ENCODE measurements around the gene NCOA1.
"Not testable (repeated sequence)": the region's sequence is repeated elsewhere in the genome, so short reads cannot be mapped to it uniquely, and the experiment has no call there.

NCOA1 gene

GRCh38 chr2:24644032-24644431 lies 153.0 kb downstream of the NCOA1 start:
- no peak for DNase-seq

GRCh38 chr2:24650997-24651642 lies 160.1 kb downstream of the NCOA1 start:
- no peak for DNase-seq

- no peak for DNase-seq
Measured at GRCh38 chr2:24651643-24652003, 160.6 kb downstream of the NCOA1 start.

- DNase-seq, result no peak
Measured at GRCh38 chr2:24652265-24653182, 161.5 kb downstream of the NCOA1 start.

- DNase-seq, result no peak
Measured at GRCh38 chr2:24657818-24658217, 166.8 kb downstream of the NCOA1 start.

GRCh38 chr2:24658531-24659202 lies 167.6 kb downstream of the NCOA1 start:
- no peak for DNase-seq

GRCh38 chr2:24659862-24660261 lies 168.8 kb downstream of the NCOA1 start:
- DNase-seq, result no peak

GRCh38 chr2:24667542-24667941 lies 176.5 kb downstream of the NCOA1 start:
- DNase-seq, result no peak

- no peak for DNase-seq
Measured at GRCh38 chr2:24671230-24671629, 180.2 kb downstream of the NCOA1 start.

- DNase-seq, result no peak
Measured at GRCh38 chr2:24672589-24672988, 181.5 kb downstream of the NCOA1 start.

GRCh38 chr2:24675338-24675737 lies 184.3 kb downstream of the NCOA1 start:
- no peak for DNase-seq

- DNase-seq, result no peak
Measured at GRCh38 chr2:24676493-24676892, 185.4 kb downstream of the NCOA1 start.

GRCh38 chr2:24678066-24678465 lies 187.0 kb downstream of the NCOA1 start:
- DNase-seq, result not testable (repeated sequence)

GRCh38 chr2:24680196-24680595 lies 189.1 kb downstream of the NCOA1 start:
- DNase-seq, result no peak

GRCh38 chr2:24682304-24682703 lies 191.2 kb downstream of the NCOA1 start:
- no peak for DNase-seq

- no peak for DNase-seq
Measured at GRCh38 chr2:24683408-24683807, 192.4 kb downstream of the NCOA1 start.

GRCh38 chr2:24690524-24690923 lies 199.5 kb downstream of the NCOA1 start:
- no peak for DNase-seq

GRCh38 chr2:24691806-24692205 lies 200.8 kb downstream of the NCOA1 start:
- no peak for DNase-seq

GRCh38 chr2:24697792-24698191 lies 206.7 kb downstream of the NCOA1 start:
- no peak for DNase-seq

GRCh38 chr2:24702800-24703199 lies 211.7 kb downstream of the NCOA1 start:
- DNase-seq, result no peak

- DNase-seq, result no peak
Measured at GRCh38 chr2:24704692-24705091, 213.6 kb downstream of the NCOA1 start.

GRCh38 chr2:24707143-24707542 lies 216.1 kb downstream of the NCOA1 start:
- DNase-seq, result no peak

GRCh38 chr2:24708537-24709152 lies 217.6 kb downstream of the NCOA1 start:
- no peak for DNase-seq

Data from activated naive CD4-positive, alpha-beta T cell (primary cell).